Small intestine (tissue), 16 donors: ENCODE results near the gene SPATA18. TPM values are rescaled to one million over a fixed set of nuclear protein-coding genes. Genes with fewer than 3 reads are reported as not detected.

Experiments used
- DNase-seq, 2 donors: peaks; one replicate each; pipeline versions ENCODE4 v3.0.0 to v3.0.0-alpha.2; 2013
- FAIRE-seq: peaks from 2 replicates; lab custom pipeline; 2012; peaks lifted over from hg19 to GRCh38; lab: Jason Lieb, UNC
- H3K27ac ChIP-seq, 3 donors: one replicate each; pipeline ENCODE4 v1.5.1; 2013; ENCODE audit warnings: low read length in 2 of 3, mild to moderate bottlenecking in 2 of 3, control low read depth in 1 of 3, inconsistent platforms in 1 of 3, low read depth in 1 of 3, moderate library complexity in 1 of 3
- H3K27me3 ChIP-seq, 3 donors: one replicate each; pipeline ENCODE4 v1.6.1; 2013; ENCODE audit warnings: low read length in 3 of 3, inconsistent platforms in 1 of 3; ENCODE audit not compliant: control insufficient read depth in 3 of 3, insufficient read depth in 3 of 3
- H3K36me3 ChIP-seq, 3 donors: one replicate each; pipeline ENCODE4 v1.6.1; 2013; ENCODE audit warnings: low read length in 3 of 3, inconsistent platforms in 1 of 3, low read depth in 1 of 3, mild to moderate bottlenecking in 1 of 3, moderate library complexity in 1 of 3; ENCODE audit not compliant: control insufficient read depth in 3 of 3, insufficient read depth in 2 of 3
- H3K4me1 ChIP-seq, 3 donors: one replicate each; pipeline ENCODE4 v1.6.1; 2013; ENCODE audit warnings: low read length in 2 of 3, inconsistent platforms in 1 of 3, low read depth in 1 of 3, mild to moderate bottlenecking in 1 of 3, moderate library complexity in 1 of 3; ENCODE audit not compliant: control insufficient read depth in 3 of 3, insufficient read depth in 2 of 3
- H3K4me3 ChIP-seq, 3 donors: one replicate each; pipeline ENCODE4 v1.5.1; 2013; ENCODE audit warnings: low read length in 3 of 3, control low read depth in 1 of 3, inconsistent platforms in 1 of 3, low read depth in 1 of 3, mild to moderate bottlenecking in 1 of 3, moderate library complexity in 1 of 3
- H3K9me3 ChIP-seq, 2 donors: one replicate each; pipeline ENCODE4 v1.6.1; 2013; ENCODE audit warnings: low read depth in 1 of 2, low read length in 1 of 2; ENCODE audit not compliant: control insufficient read depth in 2 of 2, insufficient read depth in 1 of 2
- WGBS, 3 donors: extraction: QIAGEN DNeasy Blood & Tissue Kit; methylation state at CpG; one replicate each; pipeline ENCODE4 v1.1.7; 2013; 5-methylcytosine and 5-hydroxymethylcytosine counted together
- long read RNA-seq, 10 donors: transcript quantifications; one replicate each; lab custom pipeline, GENCODE V29; 2026
- polyA plus RNA-seq, 4 donors: library from polyadenylated mRNA; stranded (reverse) in 3 of 4; unstranded in 1 of 4; fragments of 200-250 nt in 3 of 4; fragments of 120-200 nt in 1 of 4; gene quantifications; one replicate each; pipeline versions ENCODE4 v1.2.1 to v1.2.3, GENCODE V29; 2013
- donor health status: healthy with polysubstance abuse.
- donor health status: control.
- donor health status: control.
- donor health status: Bipolar disorder and iron deficiency.
- donor health status: healthy.

Gene SPATA18, protein sequence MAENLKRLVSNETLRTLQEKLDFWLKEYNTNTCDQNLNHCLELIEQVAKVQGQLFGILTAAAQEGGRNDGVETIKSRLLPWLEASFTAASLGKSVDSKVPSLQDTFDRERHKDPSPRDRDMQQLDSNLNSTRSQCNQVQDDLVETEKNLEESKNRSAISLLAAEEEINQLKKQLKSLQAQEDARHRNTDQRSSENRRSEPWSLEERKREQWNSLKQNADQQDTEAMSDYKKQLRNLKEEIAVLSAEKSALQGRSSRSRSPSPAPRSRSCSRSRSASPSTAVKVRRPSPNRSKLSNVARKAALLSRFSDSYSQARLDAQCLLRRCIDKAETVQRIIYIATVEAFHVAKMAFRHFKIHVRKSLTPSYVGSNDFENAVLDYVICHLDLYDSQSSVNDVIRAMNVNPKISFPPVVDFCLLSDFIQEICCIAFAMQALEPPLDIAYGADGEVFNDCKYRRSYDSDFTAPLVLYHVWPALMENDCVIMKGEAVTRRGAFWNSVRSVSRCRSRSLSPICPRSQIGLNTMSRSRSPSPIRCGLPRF
- 1 to 10 TPM in 3 of 4 donors, under 1 TPM in 1; 0.81 to 3.2 (median 1.2) TPM for polyA plus RNA-seq
- long read RNA-seq, donor 1, result 0 reads
- long read RNA-seq, donor 2, result 0 reads
- long read RNA-seq, donor 3, result 0 reads
- long read RNA-seq, donor 4, result 0 reads
- long read RNA-seq, donor 5, result 0 reads
- long read RNA-seq, donor 6, result 0 reads
- long read RNA-seq, donor 7, result 0 reads
- long read RNA-seq, donor 8, result 0 reads
- long read RNA-seq, donor 9, result 0 reads
- long read RNA-seq, donor 10, result 0 reads

DNA sequence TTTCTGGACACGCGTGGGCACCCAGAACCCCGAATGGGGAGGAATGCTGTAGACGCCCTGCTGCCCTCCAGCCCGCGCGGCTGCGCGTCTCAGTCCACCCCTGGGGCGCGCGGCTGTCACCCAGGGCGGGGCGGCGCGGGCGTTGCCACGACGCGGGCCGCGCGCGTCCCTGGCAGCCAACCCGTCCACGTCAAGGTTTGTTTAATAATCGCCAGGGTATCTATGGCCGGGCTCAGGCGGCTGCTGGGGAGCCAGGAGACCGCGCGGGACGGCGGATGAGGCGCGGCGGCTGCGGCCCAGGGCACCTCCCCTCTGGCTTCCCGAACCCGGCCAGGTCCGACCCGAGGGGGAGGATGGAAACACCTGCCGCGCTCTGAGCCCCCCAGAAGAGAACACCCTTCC is at the start of gene SPATA18:
TSS of gene SPATA18 (plus strand) at position 92 of the 402 bp plus-strand sequence. CDS start 401 bp downstream, outside the sequence.
- FAIRE-seq, result no peak
- Histone ChIP-seq H3K36me3 (no peaks in the 10 kb centered on the region), H3K4me3 (peak within 1 kb of the TSS; percentile 32 to 58 (median 51)), H3K27me3 (peaks cover 0 to 22% (median 0%) of the 10 kb centered on the region in 3 donors), H3K9me3 (peaks cover 0 to 13% of the 10 kb centered on the region in 2 donors), H3K4me1 (peaks cover 0 to 5% (median 0%) of the 10 kb centered on the region in 3 donors), H3K27ac (peak within 1 kb of the TSS in 1 of 3 donors; percentile 42)
- WGBS, 3 donors, result 0 to 4% (median 1%) methylated on average over 38 to 44 of the region's 44 CpGs
- peak; percentile 55 to 67 for DNase-seq

DNA sequence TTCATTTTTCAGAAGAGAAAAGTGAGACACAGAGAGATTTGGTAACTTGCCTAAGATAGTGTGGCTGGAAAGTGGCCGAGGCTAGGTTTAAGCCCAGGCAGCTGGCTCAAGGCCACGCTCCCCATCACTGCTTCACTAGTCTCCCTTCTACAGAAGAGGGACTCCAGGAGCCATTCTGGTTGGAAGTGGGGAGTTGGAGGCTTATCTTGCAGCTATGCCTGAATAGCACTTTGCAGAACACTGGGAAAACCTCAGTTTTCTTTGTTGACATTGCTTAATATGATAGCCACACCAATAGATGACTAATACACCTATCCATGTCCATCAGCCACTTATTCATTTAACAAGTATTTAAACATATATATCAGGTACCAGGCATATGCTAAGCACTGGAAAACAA is 49.5 kb upstream of the SPATA18 start:
- 87 to 91% (median 87%) methylated on average over 2 of the region's 2 CpGs for WGBS, 3 donors
- H3K4me3 ChIP-seq, result no peak overlapping the region
- no peaks in the 10 kb centered on the region for H3K27me3 ChIP-seq
- no peak for DNase-seq
- H3K4me1 ChIP-seq, result peaks cover 0 to 2% (median 0%) of the 10 kb centered on the region in 3 donors
- no peak for FAIRE-seq
- peaks cover 0 to 2% of the 10 kb centered on the region in 2 donors for H3K9me3 ChIP-seq
- H3K27ac ChIP-seq, result no peak overlapping the region
- H3K36me3 ChIP-seq, result peaks cover 0 to 8% (median 4%) of the 10 kb centered on the region in 3 donors

GRCh38 chr4:52004414-52004813 is 46.7 kb upstream of the SPATA18 start:
- FAIRE-seq, result no peak

GRCh38 chr4:52005604-52006273 is 45.4 kb upstream of the SPATA18 start:
- Histone ChIP-seq H3K27ac (no peak overlapping the region), H3K36me3 (peaks cover 0 to 3% (median 0%) of the 10 kb centered on the region in 3 donors), H3K27me3 (no peaks in the 10 kb centered on the region), H3K4me3 (no peak overlapping the region), H3K4me1 (peaks cover 0 to 2% (median 0%) of the 10 kb centered on the region in 3 donors), H3K9me3 (peaks cover 0 to 2% of the 10 kb centered on the region in 2 donors)
- WGBS, 3 donors, result 94 to 100% (median 100%) methylated on average over 1 of the region's 2 CpGs
- DNase-seq, result no peak
- FAIRE-seq, result no peak

More at GRCh38 chr4:52004414-52004813, 46.7 kb upstream of the SPATA18 start:
- DNase-seq, result no peak
- Histone ChIP-seq H3K36me3 (peaks cover 0 to 3% (median 3%) of the 10 kb centered on the region in 3 donors), H3K4me1 (peaks cover 0 to 2% (median 0%) of the 10 kb centered on the region in 3 donors), H3K4me3 (no peak overlapping the region), H3K27ac (no peak overlapping the region), H3K9me3 (peaks cover 0 to 2% of the 10 kb centered on the region in 2 donors), H3K27me3 (no peaks in the 10 kb centered on the region)

- WGBS, 3 donors, result 65 to 90% (median 84%) methylated on average over 4 of the region's 4 CpGs
- FAIRE-seq, result no peak
- H3K27ac ChIP-seq, result no peak overlapping the region
Measured at GRCh38 chr4:52006887-52007286, 44.2 kb upstream of the SPATA18 start.

GRCh38 chr4:52010986-52011385 is 40.1 kb upstream of the SPATA18 start:
- Histone ChIP-seq H3K36me3 (peaks cover 0 to 3% (median 0%) of the 10 kb centered on the region in 3 donors), H3K9me3 (no peaks in the 10 kb centered on the region), H3K4me3 (no peak overlapping the region), H3K27me3 (no peaks in the 10 kb centered on the region), H3K27ac (peak overlapping the region in 1 of 3 donors; percentile 72), H3K4me1 (peaks cover 0 to 26% (median 2%) of the 10 kb centered on the region in 3 donors)
- 18 to 58% (median 47%) methylated on average over 2 of the region's 2 CpGs for WGBS, 3 donors
- peak; percentile 33 to 84 for DNase-seq
- peak; percentile 73 for FAIRE-seq

More at GRCh38 chr4:52006887-52007286, 44.2 kb upstream of the SPATA18 start:
- peaks cover 0 to 7% (median 2%) of the 10 kb centered on the region in 3 donors for H3K4me1 ChIP-seq
- H3K36me3 ChIP-seq, result peaks cover 0 to 2% (median 0%) of the 10 kb centered on the region in 3 donors
- H3K27me3 ChIP-seq, result no peaks in the 10 kb centered on the region
- no peak overlapping the region for H3K4me3 ChIP-seq
- H3K9me3 ChIP-seq, result peaks cover 0 to 2% of the 10 kb centered on the region in 2 donors
- DNase-seq, result peak in 1 of 2 donors; percentile 9

DNA sequence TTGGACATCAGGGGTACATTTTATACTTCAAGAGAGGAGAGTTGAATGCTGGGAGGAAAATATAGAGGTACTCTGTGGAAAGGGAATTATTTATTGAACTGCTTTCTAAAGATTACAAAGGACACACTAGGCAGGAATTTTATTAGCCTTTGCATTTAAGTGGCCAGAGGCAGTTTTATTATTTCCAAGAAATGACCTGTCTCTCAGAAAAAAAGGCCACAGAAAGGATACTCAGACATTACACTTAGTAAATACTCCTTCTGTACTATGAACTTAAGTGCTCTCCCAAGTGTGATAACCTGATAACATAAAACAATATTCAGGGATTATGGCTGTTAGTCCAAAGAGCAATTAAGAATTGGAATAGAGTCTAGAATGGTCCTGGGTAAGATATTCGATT is 38.5 kb upstream of the SPATA18 start:
- Histone ChIP-seq H3K4me3 (no peak overlapping the region), H3K4me1 (peaks cover 0 to 31% (median 2%) of the 10 kb centered on the region in 3 donors), H3K36me3 (peaks cover 0 to 3% (median 0%) of the 10 kb centered on the region in 3 donors), H3K27me3 (no peaks in the 10 kb centered on the region), H3K27ac (peak overlapping the region in 2 of 3 donors; percentile 36 to 72), H3K9me3 (no peaks in the 10 kb centered on the region)
- FAIRE-seq (no peak), DNase-seq (peak; percentile 62 to 81)
- 19 to 65% (median 47%) methylated on average over 1 of the region's 1 CpG for WGBS, 3 donors
